Mesenchymal stem cell (in vitro differentiated cells and primary cell): ENCODE measurements around the gene DEPDC1B.
"Not testable (repeated sequence)": the region's sequence is repeated elsewhere in the genome, so short reads cannot be mapped to it uniquely, and the experiment has no call there.

Source experiments
- DNase-seq: peaks from one replicate; pipeline ENCODE4 v3.0.0-alpha.2; 2013
- H2AFZ ChIP-seq: one replicate; pipeline ENCODE4 v1.6.1; 2013; ENCODE audit warnings: low read depth, mild to moderate bottlenecking, control low read depth, inconsistent platforms, low read length, moderate library complexity
- H2AK5ac ChIP-seq: 2 replicates; pipeline ENCODE4 v1.6.1; 2013; ENCODE audit warnings: low read length, moderate library complexity, mild to moderate bottlenecking, inconsistent platforms; ENCODE audit not compliant: severe bottlenecking
- H2BK120ac ChIP-seq: one replicate; pipeline ENCODE4 v1.6.1; 2013; ENCODE audit warnings: low read depth, mild to moderate bottlenecking, inconsistent platforms, low read length, moderate library complexity
- H2BK12ac ChIP-seq, 2 experiments: one replicate each; pipeline ENCODE4 v1.6.1; 2013; ENCODE audit warnings: inconsistent platforms in 2 of 2, low read length in 2 of 2, mild to moderate bottlenecking in 2 of 2, moderate library complexity in 2 of 2, control low read depth in 1 of 2
- H2BK15ac ChIP-seq: one replicate; pipeline ENCODE4 v1.6.1; 2013; ENCODE audit warnings: mild to moderate bottlenecking, low read depth, inconsistent platforms; ENCODE audit not compliant: poor library complexity, severe bottlenecking
- H2BK5ac ChIP-seq: 2 replicates; pipeline ENCODE4 v1.6.1; 2013; ENCODE audit warnings: low read depth, mild to moderate bottlenecking, low read length, control low read depth, inconsistent platforms; ENCODE audit not compliant: poor library complexity, severe bottlenecking
- H3K14ac ChIP-seq, 2 experiments: one replicate each; pipeline ENCODE4 v1.6.1; 2013; ENCODE audit warnings: inconsistent platforms in 2 of 2, low read length in 2 of 2, control low read depth in 1 of 2, mild to moderate bottlenecking in 1 of 2, moderate library complexity in 1 of 2
- H3K18ac ChIP-seq, 2 experiments: one replicate each; pipeline ENCODE4 v1.6.1; 2013; ENCODE audit warnings: inconsistent platforms in 2 of 2, low read length in 2 of 2, control low read depth in 1 of 2, low read depth in 1 of 2, mild to moderate bottlenecking in 1 of 2
- H3K23ac ChIP-seq, 2 experiments: one replicate each; pipeline ENCODE4 v1.6.1; 2013; ENCODE audit warnings: inconsistent platforms in 2 of 2, low read length in 2 of 2, mild to moderate bottlenecking in 2 of 2, moderate library complexity in 2 of 2, control low read depth in 1 of 2
- H3K27ac ChIP-seq: 2 replicates; pipeline ENCODE4 v1.5.1; 2013; ENCODE audit warnings: mild to moderate bottlenecking, moderate library complexity, low read length, control low read depth, inconsistent platforms; ENCODE audit not compliant: poor library complexity, severe bottlenecking
- H3K27me3 ChIP-seq, 2 experiments: 2 replicates each; pipeline versions ENCODE4 v1.6.1 to v1.7.0; 2013; ENCODE audit warnings: low read length in 2 of 2, mild to moderate bottlenecking in 2 of 2, moderate library complexity in 2 of 2, control low read depth in 1 of 2, inconsistent platforms in 1 of 2; ENCODE audit not compliant: control insufficient read depth in 1 of 2, insufficient read depth in 1 of 2
- H3K36me3 ChIP-seq, 2 experiments: 2 replicates each; pipeline versions ENCODE4 v1.6.1 to v1.7.0; 2013; ENCODE audit warnings: low read length in 2 of 2, control low read depth in 1 of 2, inconsistent platforms in 1 of 2, low read depth in 1 of 2, mild to moderate bottlenecking in 1 of 2; ENCODE audit not compliant: insufficient read depth in 2 of 2, control insufficient read depth in 1 of 2
- H3K4ac ChIP-seq, 2 experiments: one replicate each; pipeline ENCODE4 v1.6.1; 2013; ENCODE audit warnings: inconsistent platforms in 2 of 2, low read length in 2 of 2, mild to moderate bottlenecking in 2 of 2, moderate library complexity in 2 of 2, control low read depth in 1 of 2, low read depth in 1 of 2
- H3K4me1 ChIP-seq: 2 replicates; pipeline ENCODE4 v1.6.1; 2013; ENCODE audit warnings: low read depth, low read length, control low read depth; ENCODE audit not compliant: control insufficient read depth, insufficient read depth
- H3K4me2 ChIP-seq: 2 replicates; pipeline ENCODE4 v1.6.1; 2013; ENCODE audit warnings: low read length, mild to moderate bottlenecking, inconsistent platforms; ENCODE audit not compliant: poor library complexity, severe bottlenecking
- H3K4me3 ChIP-seq, 2 experiments: 2 replicates each; pipeline versions ENCODE4 v1.5.1 to v1.7.0; 2013; ENCODE audit warnings: low read length in 2 of 2, mild to moderate bottlenecking in 2 of 2, control low read depth in 1 of 2, low read depth in 1 of 2; ENCODE audit not compliant: insufficient read depth in 1 of 2
- H3K79me1 ChIP-seq: replicated peaks from 2 replicates; pipeline ENCODE4 v1.6.1; 2013; ENCODE audit warnings: mild to moderate bottlenecking, control low read depth, low read length, inconsistent platforms; ENCODE audit not compliant: poor library complexity, severe bottlenecking
- H3K9ac ChIP-seq: 2 replicates; pipeline ENCODE4 v1.7.0; 2013; ENCODE audit warnings: mild to moderate bottlenecking, low read length, moderate library complexity
- H3K9me3 ChIP-seq: 2 replicates; pipeline ENCODE4 v1.7.0; 2013; ENCODE audit warnings: mild to moderate bottlenecking, low read length; ENCODE audit not compliant: control insufficient read depth
- H4K8ac ChIP-seq: one replicate; pipeline ENCODE4 v1.6.1; 2013; ENCODE audit warnings: inconsistent platforms, mild to moderate bottlenecking, low read length, moderate library complexity
- H4K91ac ChIP-seq: one replicate; pipeline ENCODE4 v1.6.1; 2013; ENCODE audit warnings: mild to moderate bottlenecking, low read length, inconsistent platforms
- WGBS: methylation state at CpG from one replicate; pipeline ENCODE4 v1.1.7; 2013; ENCODE audit warnings: mixed read lengths; 5-methylcytosine and 5-hydroxymethylcytosine counted together

The DEPDC1B gene

GRCh38 chr5:60576425-60576824 lies 123.5 kb downstream of the DEPDC1B start:
- DNase-seq = no peak
- H3K9ac ChIP-seq = no peak overlapping the region
- H3K4me3 ChIP-seq = no peak overlapping the region
- 75% methylated on average over 2 of the region's 2 CpGs for WGBS
- no peaks in the 10 kb centered on the region for H3K36me3 ChIP-seq
- H4K8ac ChIP-seq = no peak overlapping the region
- H3K23ac ChIP-seq = no peak overlapping the region
- no peak overlapping the region for H2BK5ac ChIP-seq
- H2BK120ac ChIP-seq = no peak overlapping the region
- no peak overlapping the region for H2AFZ ChIP-seq
- H3K18ac ChIP-seq = no peak overlapping the region
- H3K14ac ChIP-seq = no peak overlapping the region
- no peaks in the 10 kb centered on the region for H3K79me1 ChIP-seq
- H3K27me3 ChIP-seq = no peaks in the 10 kb centered on the region
- H2BK15ac ChIP-seq = no peak overlapping the region
- no peaks in the 10 kb centered on the region for H3K9me3 ChIP-seq
- H2BK12ac ChIP-seq = no peak overlapping the region
- H3K4ac ChIP-seq = no peak overlapping the region
- H3K4me2 ChIP-seq = no peak overlapping the region
- no peak overlapping the region for H4K91ac ChIP-seq
- H3K4me1 ChIP-seq = no peaks in the 10 kb centered on the region
- no peak overlapping the region for H3K27ac ChIP-seq
- no peak overlapping the region for H2AK5ac ChIP-seq

GRCh38 chr5:60568646-60569045 lies 131.3 kb downstream of the DEPDC1B start:
- Histone ChIP-seq H2AK5ac (no peak overlapping the region), H3K4ac (no peak overlapping the region), H3K79me1 (no peaks in the 10 kb centered on the region), H2BK12ac (no peak overlapping the region), H2BK5ac (no peak overlapping the region), H4K8ac (no peak overlapping the region), H2BK120ac (no peak overlapping the region), H3K9me3 (peaks cover 10% of the 10 kb centered on the region), H3K9ac (no peak overlapping the region), H3K23ac (no peak overlapping the region), H3K4me1 (no peaks in the 10 kb centered on the region), H3K18ac (no peak overlapping the region), H3K27ac (no peak overlapping the region), H4K91ac (no peak overlapping the region), H2AFZ (no peak overlapping the region), H3K36me3 (no peaks in the 10 kb centered on the region), H2BK15ac (no peak overlapping the region), H3K4me2 (no peak overlapping the region), H3K14ac (no peak overlapping the region), H3K4me3 (no peak overlapping the region), H3K27me3 (no peaks in the 10 kb centered on the region)
- WGBS = 92% methylated on average over 2 of the region's 2 CpGs
- no peak for DNase-seq

GRCh38 chr5:60563696-60564324 lies 136.2 kb downstream of the DEPDC1B start:
- Histone ChIP-seq H3K14ac (no peak overlapping the region), H2BK120ac (no peak overlapping the region)

GRCh38 chr5:60553291-60553690 lies 146.7 kb downstream of the DEPDC1B start:
- H3K4me1 ChIP-seq, H3K4ac ChIP-seq, H2BK15ac ChIP-seq, H3K36me3 ChIP-seq, H3K18ac ChIP-seq, H3K23ac ChIP-seq, H3K9me3 ChIP-seq, H2BK120ac ChIP-seq, DNase-seq, H4K91ac ChIP-seq, H3K4me3 ChIP-seq, H2BK5ac ChIP-seq, H3K79me1 ChIP-seq, H3K27ac ChIP-seq, H3K27me3 ChIP-seq, H2AFZ ChIP-seq, H2BK12ac ChIP-seq, H3K14ac ChIP-seq, H2AK5ac ChIP-seq, H3K9ac ChIP-seq, H4K8ac ChIP-seq, H3K4me2 ChIP-seq: not testable (repeated sequence)
- 100% methylated on average over 2 of the region's 2 CpGs for WGBS

More at GRCh38 chr5:60563696-60564324, 136.2 kb downstream of the DEPDC1B start:
- no peaks in the 10 kb centered on the region for H3K79me1 ChIP-seq
- no peak for DNase-seq
- no peak overlapping the region for H4K91ac ChIP-seq
- no peak overlapping the region for H2AK5ac ChIP-seq
- H3K36me3 ChIP-seq = no peaks in the 10 kb centered on the region
- no peak overlapping the region for H3K4me2 ChIP-seq
- H3K4ac ChIP-seq = no peak overlapping the region
- no peaks in the 10 kb centered on the region for H3K4me1 ChIP-seq
- no peak overlapping the region for H4K8ac ChIP-seq
- H3K27me3 ChIP-seq = no peaks in the 10 kb centered on the region
- no peak overlapping the region for H3K27ac ChIP-seq
- 97% methylated on average over 8 of the region's 13 CpGs for WGBS
- no peak overlapping the region for H2BK12ac ChIP-seq
- H3K4me3 ChIP-seq = no peak overlapping the region
- H2BK5ac ChIP-seq = no peak overlapping the region
- H3K9ac ChIP-seq = no peak overlapping the region
- H3K9me3 ChIP-seq = peaks cover 6% of the 10 kb centered on the region
- H2AFZ ChIP-seq = no peak overlapping the region
- no peak overlapping the region for H2BK15ac ChIP-seq
- H3K18ac ChIP-seq = no peak overlapping the region
- no peak overlapping the region for H3K23ac ChIP-seq
